Karpas-422 (cell line): ENCODE results near the gene SATB2. TPM values are rescaled to one million over a fixed set of nuclear protein-coding genes. Genes with fewer than 3 reads are reported as not detected.

Experiments used
- DNase-seq: peaks from one replicate; pipeline ENCODE4 v3.0.0-alpha.2; 2015
- H2AFZ ChIP-seq: fragments of 200-600 bp; sonication (generic); 2 replicates; pipeline ENCODE4 v1.6.1; 2014; ENCODE audit warnings: antibody characterized with exemption, low read length, mixed read lengths
- H3K27ac ChIP-seq: fragments of 200-600 bp; sonication (generic); 2 replicates; pipeline ENCODE4 v1.5.1; 2014; ENCODE audit warnings: mild to moderate bottlenecking, low read length, moderate library complexity
- H3K27me3 ChIP-seq: fragments of 200-600 bp; sonication (generic); 2 replicates; pipeline ENCODE4 v1.6.1; 2014; ENCODE audit warnings: low read length, mixed read lengths
- H3K36me3 ChIP-seq: fragments of 200-600 bp; sonication (generic); 2 replicates; pipeline ENCODE4 v1.6.1; 2014; ENCODE audit warnings: low read length, mixed read lengths; ENCODE audit not compliant: insufficient read depth
- H3K4me1 ChIP-seq: fragments of 200-600 bp; sonication (generic); 2 replicates; pipeline ENCODE4 v1.6.1; 2014; ENCODE audit warnings: mild to moderate bottlenecking, low read length, mixed read lengths
- H3K4me2 ChIP-seq: fragments of 200-600 bp; sonication (generic); 2 replicates; pipeline ENCODE4 v1.6.1; 2014; ENCODE audit warnings: low read length, low read depth, mild to moderate bottlenecking; ENCODE audit not compliant: poor library complexity, severe bottlenecking
- H3K4me3 ChIP-seq: fragments of 200-600 bp; sonication (generic); 2 replicates; pipeline ENCODE4 v1.5.1; 2014; ENCODE audit warnings: mild to moderate bottlenecking, antibody characterized with exemption, low read length, mixed read lengths
- H3K79me2 ChIP-seq: fragments of 200-600 bp; sonication (generic); 2 replicates; pipeline ENCODE4 v1.6.1; 2014; ENCODE audit warnings: mild to moderate bottlenecking, low read length, mixed read lengths
- H3K9ac ChIP-seq: fragments of 200-600 bp; sonication (generic); 2 replicates; pipeline ENCODE4 v1.6.0; 2014; ENCODE audit warnings: low read length
- H3K9me2 ChIP-seq: fragments of 200-600 bp; sonication (generic), shearing (Covaris generic); replicated peaks from 2 replicates; pipeline ENCODE4 v1.6.0; 2014; ENCODE audit warnings: mild to moderate bottlenecking, low read length, moderate library complexity; ENCODE audit not compliant: insufficient read depth
- H3K9me3 ChIP-seq: fragments of 300-700, 200-600 bp; sonication (generic); 2 replicates; pipeline ENCODE4 v1.6.1; 2014; ENCODE audit warnings: low read length, mixed read lengths
- H4K20me1 ChIP-seq: fragments of 200-600 bp; sonication (generic); 2 replicates; pipeline ENCODE4 v1.6.1; 2014; ENCODE audit warnings: mild to moderate bottlenecking, antibody characterized with exemption, low read length, low read depth; ENCODE audit not compliant: insufficient read depth
- total RNA-seq: library from RNA; depleted of rRNA; stranded (reverse); fragments of >200 nt; shearing (Covaris generic); gene quantifications from 2 replicates; pipeline ENCODE4 v1.2.3, GENCODE V29; 2014; ENCODE audit warnings: low replicate concordance

SATB2 gene
- total RNA-seq, 1 experiment from 2014 or later: 5.7 TPM

- no peak overlapping the region for H2AFZ ChIP-seq
Observed at GRCh38 chr2:199388728-199389268, 68.9 kb downstream of the SATB2 start.

DNA sequence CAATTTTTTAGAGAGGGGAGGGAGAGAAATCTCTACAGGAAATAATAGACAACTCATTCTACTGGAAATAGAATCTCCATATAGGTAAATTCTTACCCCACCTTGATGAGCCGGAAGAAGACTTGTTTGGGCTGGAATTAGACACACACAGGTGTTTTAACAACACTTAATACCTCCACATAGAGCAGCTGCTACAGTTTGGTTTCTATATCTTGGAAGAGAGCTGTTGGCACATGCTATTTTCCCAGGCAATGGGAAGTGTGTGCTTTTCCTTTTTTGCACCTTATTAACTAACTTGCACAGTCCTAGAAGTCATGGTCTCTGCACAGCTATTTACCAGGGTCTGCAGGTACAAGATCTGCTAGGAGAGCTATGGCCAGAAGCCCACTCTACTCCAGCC, 73.7 kb downstream of the SATB2 start:
- Histone ChIP-seq H3K79me2 (no peaks in the 10 kb centered on the region), H3K4me1 (no peaks in the 10 kb centered on the region), H4K20me1 (no peaks in the 10 kb centered on the region), H3K9me2 (no peaks in the 10 kb centered on the region), H3K9ac (no peak overlapping the region), H3K36me3 (no peaks in the 10 kb centered on the region), H3K4me2 (no peak overlapping the region), H3K9me3 (no peaks in the 10 kb centered on the region), H3K27ac (no peak overlapping the region), H3K27me3 (no peaks in the 10 kb centered on the region), H2AFZ (no peak overlapping the region), H3K4me3 (no peak overlapping the region)
- DNase-seq: no peak

More at GRCh38 chr2:199388728-199389268, 68.9 kb downstream of the SATB2 start:
- no peaks in the 10 kb centered on the region for H3K4me1 ChIP-seq
- H3K9me3 ChIP-seq: no peaks in the 10 kb centered on the region
- H3K4me3 ChIP-seq: no peak overlapping the region
- DNase-seq: no peak
- H3K9ac ChIP-seq: no peak overlapping the region
- no peaks in the 10 kb centered on the region for H3K9me2 ChIP-seq
- H3K27me3 ChIP-seq: no peaks in the 10 kb centered on the region
- no peaks in the 10 kb centered on the region for H4K20me1 ChIP-seq
- no peaks in the 10 kb centered on the region for H3K36me3 ChIP-seq
- H3K79me2 ChIP-seq: no peaks in the 10 kb centered on the region
- no peak overlapping the region for H3K4me2 ChIP-seq
- H3K27ac ChIP-seq: no peak overlapping the region

DNA sequence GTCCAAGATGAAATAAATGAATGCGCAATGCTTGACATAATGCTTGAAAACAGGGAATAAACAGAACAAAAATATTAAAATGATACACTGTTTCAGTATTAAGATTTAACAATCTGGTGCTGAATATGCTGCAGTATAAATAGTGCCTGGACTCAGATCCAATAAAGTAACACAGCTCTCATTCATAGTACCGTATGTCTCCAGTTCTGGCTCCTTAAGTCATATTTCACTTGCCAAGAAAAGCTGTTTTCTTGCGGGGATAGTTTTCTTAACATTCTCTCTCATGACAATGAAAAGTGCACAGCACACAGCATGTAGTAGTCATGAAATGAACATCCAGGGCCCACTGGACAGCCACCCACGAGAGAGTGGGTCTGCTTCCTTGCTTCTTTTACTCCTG, 74.7 kb downstream of the SATB2 start:
- Histone ChIP-seq H3K9me2 (no peaks in the 10 kb centered on the region), H3K36me3 (no peaks in the 10 kb centered on the region), H3K4me1 (no peaks in the 10 kb centered on the region), H4K20me1 (no peaks in the 10 kb centered on the region), H3K4me3 (no peak overlapping the region), H3K79me2 (no peaks in the 10 kb centered on the region), H3K27ac (no peak overlapping the region), H2AFZ (no peak overlapping the region), H3K4me2 (no peak overlapping the region), H3K9me3 (no peaks in the 10 kb centered on the region), H3K9ac (no peak overlapping the region), H3K27me3 (no peaks in the 10 kb centered on the region)
- no peak for DNase-seq

DNA sequence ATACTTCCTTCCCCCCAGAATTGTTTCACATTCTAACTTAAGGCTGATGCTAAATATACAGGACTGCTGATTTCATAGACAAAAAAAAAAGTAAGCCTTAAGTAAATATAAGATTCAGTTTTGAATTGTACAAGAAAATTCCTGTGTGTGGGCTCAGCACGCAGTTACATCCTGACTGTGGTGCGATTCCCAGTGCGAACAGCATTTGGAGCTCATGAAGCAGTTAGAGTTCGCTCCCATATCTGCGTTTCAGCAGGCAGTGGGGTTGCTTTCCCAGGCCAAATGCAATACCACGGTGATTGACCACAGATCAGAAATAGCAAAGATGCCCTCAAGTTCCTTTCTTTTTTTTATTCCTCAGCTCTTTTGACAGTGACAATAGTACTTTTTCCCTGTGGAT, 75.6 kb downstream of the SATB2 start:
- Histone ChIP-seq H4K20me1 (no peaks in the 10 kb centered on the region), H3K9me3 (no peaks in the 10 kb centered on the region), H3K27me3 (no peaks in the 10 kb centered on the region), H3K36me3 (no peaks in the 10 kb centered on the region), H3K9ac (no peak overlapping the region), H3K9me2 (no peaks in the 10 kb centered on the region), H3K27ac (no peak overlapping the region), H3K4me3 (no peak overlapping the region), H3K4me1 (no peaks in the 10 kb centered on the region), H3K4me2 (no peak overlapping the region), H2AFZ (no peak overlapping the region), H3K79me2 (no peaks in the 10 kb centered on the region)
- DNase-seq: no peak

- no peaks in the 10 kb centered on the region for H3K4me1 ChIP-seq
- H3K27me3 ChIP-seq: no peaks in the 10 kb centered on the region
- no peak overlapping the region for H3K4me3 ChIP-seq
- H3K9me2 ChIP-seq: no peaks in the 10 kb centered on the region
- no peaks in the 10 kb centered on the region for H3K36me3 ChIP-seq
- DNase-seq: no peak
- H4K20me1 ChIP-seq: no peaks in the 10 kb centered on the region
- no peak overlapping the region for H3K27ac ChIP-seq
- no peak overlapping the region for H3K9ac ChIP-seq
- H3K79me2 ChIP-seq: no peaks in the 10 kb centered on the region
- H2AFZ ChIP-seq: no peak overlapping the region
- H3K9me3 ChIP-seq: no peaks in the 10 kb centered on the region
- no peak overlapping the region for H3K4me2 ChIP-seq
Observed at GRCh38 chr2:199381531-199381930, 76.2 kb downstream of the SATB2 start.

DNA sequence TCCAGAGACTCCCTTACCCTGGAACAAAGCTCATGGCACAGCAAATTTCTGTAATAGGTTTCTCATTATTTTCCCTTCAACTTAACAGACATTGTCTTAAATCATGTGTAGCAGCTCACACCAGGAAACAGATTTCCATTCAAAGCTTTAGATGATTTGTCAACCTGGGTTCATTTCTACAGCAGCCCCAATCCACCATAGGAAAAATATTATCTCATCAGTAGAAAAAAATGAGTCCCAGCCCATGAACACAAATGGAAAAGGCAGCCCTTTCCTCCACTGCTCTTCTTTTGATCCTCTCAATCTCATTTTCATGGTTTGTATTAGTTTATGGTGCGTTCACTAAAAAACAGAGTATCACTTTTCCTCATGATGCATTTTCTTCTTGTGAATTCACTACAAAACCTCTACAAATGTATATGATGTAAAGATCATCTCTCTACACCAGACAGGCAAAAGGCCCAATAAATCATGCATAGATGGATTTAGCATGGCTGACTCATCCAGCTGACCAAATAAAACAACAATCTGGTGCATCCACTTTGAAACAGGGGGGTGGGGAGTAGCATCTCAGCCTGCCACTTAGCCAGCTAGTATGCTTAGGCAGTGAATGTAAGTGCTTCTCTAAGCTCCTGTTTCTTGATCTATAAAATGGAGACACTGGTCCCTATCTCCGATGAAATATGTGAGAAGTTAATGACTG, 78.6 kb downstream of the SATB2 start:
- H3K4me2 ChIP-seq: no peak overlapping the region
- H3K27me3 ChIP-seq: no peaks in the 10 kb centered on the region
- H3K4me3 ChIP-seq: no peak overlapping the region
- H3K9me2 ChIP-seq: no peaks in the 10 kb centered on the region
- no peak overlapping the region for H3K9ac ChIP-seq
- H3K4me1 ChIP-seq: no peaks in the 10 kb centered on the region
- no peaks in the 10 kb centered on the region for H4K20me1 ChIP-seq
- H3K79me2 ChIP-seq: no peaks in the 10 kb centered on the region
- no peak overlapping the region for H2AFZ ChIP-seq
- no peak for DNase-seq
- no peaks in the 10 kb centered on the region for H3K9me3 ChIP-seq
- H3K36me3 ChIP-seq: no peaks in the 10 kb centered on the region
- no peak overlapping the region for H3K27ac ChIP-seq

- Histone ChIP-seq H4K20me1 (no peaks in the 10 kb centered on the region), H3K9me3 (no peaks in the 10 kb centered on the region), H3K36me3 (no peaks in the 10 kb centered on the region), H3K9me2 (no peaks in the 10 kb centered on the region), H3K79me2 (no peaks in the 10 kb centered on the region), H3K27me3 (no peaks in the 10 kb centered on the region), H3K4me1 (no peaks in the 10 kb centered on the region), H3K4me3 (no peak overlapping the region), H2AFZ (no peak overlapping the region), H3K27ac (no peak overlapping the region), H3K4me2 (no peak overlapping the region), H3K9ac (no peak overlapping the region)
- no peak for DNase-seq
Observed at GRCh38 chr2:199370150-199370780, 87.5 kb downstream of the SATB2 start.

DNA sequence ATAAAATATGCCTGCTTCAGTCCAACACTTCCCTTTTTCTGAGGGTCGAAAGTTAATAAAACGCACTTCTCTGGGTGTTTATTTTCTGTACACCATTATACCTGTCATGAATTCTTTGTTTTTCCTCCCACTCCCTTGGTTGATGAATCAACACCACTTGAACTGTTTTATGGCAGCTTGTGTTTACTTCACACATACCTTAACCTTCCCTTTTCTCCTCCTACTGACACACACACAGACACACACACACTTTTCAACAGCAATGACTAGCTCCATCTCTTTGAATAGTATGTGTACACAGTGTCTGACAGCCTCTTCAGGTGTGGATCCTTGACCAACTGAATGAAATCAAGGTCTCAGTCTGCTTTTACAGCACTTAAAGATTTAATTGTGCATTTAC, 91.3 kb downstream of the SATB2 start:
- Histone ChIP-seq H3K4me1 (no peaks in the 10 kb centered on the region), H3K9me2 (no peaks in the 10 kb centered on the region), H3K9ac (no peak overlapping the region), H2AFZ (no peak overlapping the region), H3K36me3 (no peaks in the 10 kb centered on the region), H3K4me3 (no peak overlapping the region), H3K4me2 (no peak overlapping the region), H3K79me2 (no peaks in the 10 kb centered on the region), H3K9me3 (no peaks in the 10 kb centered on the region), H3K27me3 (no peaks in the 10 kb centered on the region), H4K20me1 (no peaks in the 10 kb centered on the region), H3K27ac (no peak overlapping the region)
- DNase-seq: no peak
